H1 (cell line): ENCODE measurements around the gene GRIK1. TPM values are rescaled to one million over a fixed set of nuclear protein-coding genes. Genes with fewer than 3 reads are reported as not detected.

Experiments used
- CTCF ChIA-PET: fragments of 300-600 bp; sonication (Branson Sonifier 250); formaldehyde crosslinking; loops from one replicate; lab custom pipeline; 2021; ENCODE audit not compliant: partially characterized antibody; lab: Charles Lee
- POLR2A ChIA-PET: fragments of 300-600 bp; sonication (Branson Sonifier 250); formaldehyde crosslinking; loops from one replicate; lab custom pipeline; 2021; ENCODE audit warnings: inconsistent platforms; ENCODE audit not compliant: partially characterized antibody; lab: Charles Lee
- DNase-seq, 2 experiments: peaks; one replicate each; pipeline versions ENCODE4 v3.0.0 to v3.0.0-alpha.2; 2010 to 2022; ENCODE audit warnings: low spot score in 2 of 2, low read depth in 1 of 2, mixed read lengths in 1 of 2
- FAIRE-seq: peaks from 2 replicates; lab custom pipeline; 2011; peaks lifted over from hg19 to GRCh38; lab: Jason Lieb, UNC
- H2AFZ ChIP-seq: 2 replicates; pipeline ENCODE4 v1.8.1; 2012; ENCODE audit warnings: low read length, inconsistent platforms
- H2AK5ac ChIP-seq: 2 replicates; pipeline ENCODE4 v1.6.1; 2013; ENCODE audit warnings: low read depth, low read length
- H2BK120ac ChIP-seq: replicated peaks from 2 replicates; pipeline ENCODE3; 2013; ENCODE audit warnings: low read depth, low read length, inconsistent platforms
- H2BK12ac ChIP-seq: 2 replicates; pipeline ENCODE4 v1.6.1; 2013; ENCODE audit warnings: low read depth, low read length
- H2BK15ac ChIP-seq: 2 replicates; pipeline ENCODE4 v1.6.1; 2013; ENCODE audit warnings: low read length
- H2BK20ac ChIP-seq: 2 replicates; pipeline ENCODE4 v1.6.1; 2013; ENCODE audit warnings: low read length
- H2BK5ac ChIP-seq: 2 replicates; pipeline ENCODE4 v1.6.1; 2013; ENCODE audit warnings: low read depth, low read length
- H3K14ac ChIP-seq: 2 replicates; pipeline ENCODE4 v1.6.1; 2013; ENCODE audit warnings: inconsistent platforms; ENCODE audit not compliant: insufficient read length
- H3K18ac ChIP-seq: 2 replicates; pipeline ENCODE4 v1.6.1; 2013; ENCODE audit warnings: low read length; ENCODE audit errors: extremely low read depth
- H3K23ac ChIP-seq: 2 replicates; pipeline ENCODE4 v1.6.1; 2013; ENCODE audit warnings: inconsistent platforms; ENCODE audit not compliant: insufficient read length
- H3K23me2 ChIP-seq: 2 replicates; pipeline ENCODE4 v1.6.1; 2013; ENCODE audit warnings: low read depth, low read length
- H3K27ac ChIP-seq: 2 replicates; pipeline ENCODE4 v1.6.1; 2011; ENCODE audit warnings: low read depth, low read length, inconsistent platforms
- H3K27me3 ChIP-seq, 4 experiments: replicated peaks in 1 of 4; 1 replicate in 1 of 4; 2 replicates in 3 of 4; pipeline versions ENCODE4 v1.6.1 to v1.8.1; 2011 to 2013; ENCODE audit warnings: low read length in 3 of 4, mild to moderate bottlenecking in 3 of 4, inconsistent platforms in 2 of 4, mixed read lengths in 2 of 4, moderate library complexity in 1 of 4; ENCODE audit not compliant: control insufficient read depth in 3 of 4, insufficient read depth in 3 of 4; ENCODE audit errors: extremely low read depth in 1 of 4
- H3K36me3 ChIP-seq, 4 experiments: 2 replicates each; pipeline versions ENCODE4 v1.6.1 to v1.8.1; 2011 to 2013; ENCODE audit warnings: mild to moderate bottlenecking in 4 of 4, low read length in 3 of 4, moderate library complexity in 2 of 4, control low read depth in 1 of 4, inconsistent platforms in 1 of 4; ENCODE audit not compliant: insufficient read depth in 4 of 4, control insufficient read depth in 2 of 4
- H3K4ac ChIP-seq: replicated peaks from 2 replicates; pipeline ENCODE3; 2013; ENCODE audit warnings: low read length, low read depth, mixed read lengths, inconsistent platforms; ENCODE audit not compliant: insufficient read length
- H3K4me1 ChIP-seq, 4 experiments: replicated peaks in 1 of 4; 1 replicate in 1 of 4; 2 replicates in 3 of 4; pipeline versions ENCODE4 v1.6.1 to v1.8.1; 2011 to 2013; ENCODE audit warnings: low read length in 3 of 4, inconsistent platforms in 2 of 4, mixed read lengths in 1 of 4; ENCODE audit not compliant: insufficient read depth in 4 of 4, control insufficient read depth in 3 of 4
- H3K4me2 ChIP-seq, 2 experiments: 2 replicates each; pipeline versions ENCODE4 v1.6.1 to v1.8.1; 2011 to 2013; ENCODE audit warnings: low read depth in 2 of 2, low read length in 2 of 2, control low read depth in 1 of 2, inconsistent platforms in 1 of 2, mild to moderate bottlenecking in 1 of 2; ENCODE audit not compliant: insufficient read depth in 1 of 2
- H3K4me3 ChIP-seq, 4 experiments: fragments of 200-600, 300-600 bp in 1 of 4; sonication (generic), shearing (Covaris generic), sonication (Bioruptor Twin) in 1 of 4; 2 replicates each; pipeline versions ENCODE4 v1.5.1 to v1.8.1; 2011 to 2016; ENCODE audit warnings: low read length in 4 of 4, low read depth in 3 of 4, control low read depth in 2 of 4, inconsistent platforms in 2 of 4, mild to moderate bottlenecking in 2 of 4, mixed read lengths in 1 of 4, moderate library complexity in 1 of 4; ENCODE audit not compliant: insufficient read depth in 2 of 4; ENCODE audit errors: extremely low read depth in 1 of 4
- H3K56ac ChIP-seq: replicated peaks from 2 replicates; pipeline ENCODE3; 2013; ENCODE audit warnings: low read depth, mild to moderate bottlenecking, mixed read lengths, low read length, inconsistent platforms; ENCODE audit not compliant: insufficient read length
- H3K79me1 ChIP-seq: 2 replicates; pipeline ENCODE4 v1.6.1; 2013; ENCODE audit warnings: low read depth, low read length, control low read depth
- H3K79me2 ChIP-seq, 2 experiments: 2 replicates each; pipeline versions ENCODE4 v1.6.1 to v1.8.1; 2012 to 2013; ENCODE audit warnings: low read length in 2 of 2, mild to moderate bottlenecking in 2 of 2, inconsistent platforms in 1 of 2; ENCODE audit not compliant: insufficient read depth in 2 of 2, control insufficient read depth in 1 of 2
- H3K9ac ChIP-seq, 4 experiments: replicated peaks in 1 of 4; 1 replicate in 1 of 4; 2 replicates in 3 of 4; pipeline versions ENCODE4 v1.6.1 to v1.8.1; 2011 to 2013; ENCODE audit warnings: low read depth in 3 of 4, low read length in 3 of 4, control low read depth in 2 of 4, mild to moderate bottlenecking in 2 of 4, moderate library complexity in 2 of 4, inconsistent platforms in 1 of 4; ENCODE audit errors: extremely low read depth in 1 of 4
- H3K9me3 ChIP-seq, 2 experiments: 2 replicates each; pipeline versions ENCODE4 v1.6.1 to v1.8.1; 2012 to 2013; ENCODE audit warnings: mild to moderate bottlenecking in 2 of 2, moderate library complexity in 2 of 2, control low read depth in 1 of 2, inconsistent platforms in 1 of 2, low read depth in 1 of 2, low read length in 1 of 2, mixed read lengths in 1 of 2; ENCODE audit not compliant: insufficient read depth in 2 of 2
- H4K20me1 ChIP-seq, 2 experiments: replicated peaks in 1 of 2; 2 replicates each; pipeline versions ENCODE3 to v1.8.1; 2011 to 2013; ENCODE audit warnings: inconsistent platforms in 2 of 2, low read length in 2 of 2, mild to moderate bottlenecking in 1 of 2; ENCODE audit not compliant: insufficient read depth in 2 of 2, control insufficient read depth in 1 of 2
- H4K5ac ChIP-seq: 2 replicates; pipeline ENCODE4 v1.6.1; 2013; ENCODE audit warnings: low read length, low read depth, mixed read lengths, inconsistent platforms; ENCODE audit not compliant: insufficient read length
- H4K8ac ChIP-seq: 2 replicates; pipeline ENCODE4 v1.8.0; 2013; ENCODE audit warnings: mild to moderate bottlenecking, moderate library complexity, low read length, inconsistent platforms; ENCODE audit not compliant: insufficient read depth; ENCODE audit errors: extremely low read depth
- H4K91ac ChIP-seq: replicated peaks from 2 replicates; pipeline ENCODE3; 2013; ENCODE audit warnings: low read length, mixed read lengths, inconsistent platforms; ENCODE audit not compliant: insufficient read length
- CBX5 ChIP-seq: fragments of 300-800, 300-1000 bp; sonication (generic); IDR thresholded peaks from 2 replicates; pipeline ENCODE4 v1.7.1; 2016; ENCODE audit warnings: antibody characterized with exemption, low read length, low read depth
- CHD1 ChIP-seq: IDR thresholded peaks from 2 replicates; pipeline ENCODE4 v1.6.1; 2012; ENCODE audit warnings: low read depth, low read length, improper control_type of control experiment
- HDAC6 ChIP-seq: IDR thresholded peaks from one replicate; pipeline ENCODE4 v1.7.1; 2012; ENCODE audit warnings: low read depth, mild to moderate bottlenecking, inconsistent platforms, low read length, moderate library complexity
- KDM4A ChIP-seq: IDR thresholded peaks from one replicate; pipeline ENCODE4 v1.7.1; 2012; ENCODE audit warnings: low read depth, mild to moderate bottlenecking, moderate library complexity, low read length, inconsistent platforms; ENCODE audit not compliant: severe bottlenecking
- MAFK ChIP-seq: IDR thresholded peaks from 2 replicates; pipeline ENCODE4 v1.6.1; 2012; ENCODE audit warnings: low read depth, mild to moderate bottlenecking, improper control_type of control experiment, low read length
- POLR2AphosphoS5 ChIP-seq: IDR thresholded peaks from 2 replicates; pipeline ENCODE4 v1.6.1; 2011; ENCODE audit warnings: low read depth, low read length
- RNF2 ChIP-seq: fragments of 200-900, 300-1000 bp; sonication (generic); IDR thresholded peaks from 2 replicates; pipeline ENCODE4 v1.7.1; 2016; ENCODE audit warnings: borderline replicate concordance, low read depth, mild to moderate bottlenecking, antibody characterized with exemption, low read length; ENCODE audit not compliant: poor library complexity, severe bottlenecking; ENCODE audit errors: missing control alignments
- SIX5 ChIP-seq: IDR thresholded peaks from 2 replicates; pipeline ENCODE4 v1.6.1; 2011; ENCODE audit warnings: mild to moderate bottlenecking, low read depth, low read length
- WGBS, 2 experiments: shearing (Covaris generic) in 1 of 2; methylation state at CpG; one replicate each; pipeline versions ENCODE4 v1.1.6 to v1.1.7; 2013 to 2015; ENCODE audit warnings: low lambda C conversion rate in 2 of 2, mixed read lengths in 2 of 2, inconsistent platforms in 1 of 2, low coverage in 1 of 2, missing lambda C conversion rate in 1 of 2; ENCODE audit not compliant: insufficient replicate concordance in 2 of 2, insufficient coverage in 1 of 2, insufficient read length in 1 of 2; ENCODE audit errors: extremely low coverage in 1 of 2, missing lambda C conversion rate in 1 of 2; 5-methylcytosine and 5-hydroxymethylcytosine counted together
- polyA plus RNA-seq, 7 experiments: library from polyadenylated mRNA; depleted of rRNA in 3 of 7; stranded (reverse) in 5 of 7; unstranded in 2 of 7; fragments of >200 nt in 5 of 7; fragments of 200-250 nt in 2 of 7; gene quantifications; 1 replicate in 5 of 7; 2 replicates in 1 of 7; 4 replicates in 1 of 7; pipeline versions ENCODE4 v1.2.1 to v1.2.3, GENCODE V29; 2011 to 2013; ENCODE audit warnings: missing spikeins in 2 of 7, mixed read lengths in 2 of 7
- total RNA-seq: library from RNA; stranded (reverse); fragmentation: NEBNext Ultra II Directional; extraction: Animal tissue kit (Norgen Biotek cat#: 25700); gene quantifications from 2 replicates; pipeline ENCODE4 v1.2.1, GENCODE V29; 2021

Gene GRIK1
- total and polyA plus RNA-seq, 2 of the 8 experiments (the other 6 are each of a cell fraction or from before 2014, with no cell fraction given) = 0.11 to 0.32 TPM

GRCh38 chr21:29610779-29611360 is 328.9 kb downstream of the GRIK1 start:
- no peak for TF ChIP-seq POLR2AphosphoS5
- TF ChIP-seq CHD1 = no peak
- TF ChIP-seq MAFK = no peak
- no peak for TF ChIP-seq KDM4A
- no peak for TF ChIP-seq RNF2
- TF ChIP-seq SIX5 = no peak
- no peak for TF ChIP-seq CBX5
- no peak for TF ChIP-seq HDAC6
- Histone ChIP-seq H2BK12ac (no peak overlapping the region), H3K4me3 (no peak overlapping the region), H3K27ac (no peak overlapping the region), H3K36me3 (no peaks in the 10 kb centered on the region), H3K9ac (no peak overlapping the region), H2BK15ac (no peak overlapping the region), H3K4ac (no peak overlapping the region), H3K4me2 (no peak overlapping the region), H3K27me3 (no peaks in the 10 kb centered on the region), H4K91ac (no peak overlapping the region), H3K14ac (no peak overlapping the region), H2BK20ac (no peak overlapping the region), H2BK120ac (no peak overlapping the region), H3K79me2 (no peaks in the 10 kb centered on the region), H3K9me3 (no peaks in the 10 kb centered on the region), H3K79me1 (no peaks in the 10 kb centered on the region), H3K56ac (no peak overlapping the region), H2BK5ac (no peak overlapping the region), H4K20me1 (no peaks in the 10 kb centered on the region), H3K4me1 (peaks cover 0 to under 1% (median 0%) of the 10 kb centered on the region in 4 experiments; a peak in 2 of 7 replicates), H3K23me2 (no peaks in the 10 kb centered on the region), H3K18ac (no peak overlapping the region), H3K23ac (no peak overlapping the region), H4K8ac (no peak overlapping the region), H2AFZ (no peak overlapping the region), H2AK5ac (no peak overlapping the region), H4K5ac (no peak overlapping the region)
- DNase-seq (no peak), FAIRE-seq (no peak)
- 92% methylated on average over 2 of the region's 2 CpGs; no CpG with 5 or more reads in 1 of the 2 experiments for WGBS, 2 experiments
- CTCF ChIA-PET = interaction anchor here (0.7 kb wide), 1 partner anchor 242 kb away, joined by 3 read pairs; no protein-coding TSS in a partner anchor
- POLR2A ChIA-PET = no interaction called here
